ENCODE measurements around the gene IDI1. TPM values are rescaled to one million over a fixed set of nuclear protein-coding genes. Genes with fewer than 3 reads are reported as not detected.
"Not testable (repeated sequence)": the region's sequence is repeated elsewhere in the genome, so short reads cannot be mapped to it uniquely, and the experiment has no call there.

IDI1 gene
- total and polyA plus RNA-seq, 4 donors: 78.8 to 264 (median 109) TPM

GRCh38 chr10:1043532-1043995 is 5.4 kb downstream of the IDI1 start:
- no peak for DNase-seq (ENCODE audit: low spot score)
- no peak for TF ChIP-seq TAF1 (conservative IDR thresholded peaks at IDR 0.05)
- TF ChIP-seq, protein P1, sequence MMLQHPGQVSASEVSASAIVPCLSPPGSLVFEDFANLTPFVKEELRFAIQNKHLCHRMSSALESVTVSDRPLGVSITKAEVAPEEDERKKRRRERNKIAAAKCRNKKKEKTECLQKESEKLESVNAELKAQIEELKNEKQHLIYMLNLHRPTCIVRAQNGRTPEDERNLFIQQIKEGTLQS (IDR thresholded peaks at IDR 0.05): no peak
- TF ChIP-seq ZBTB33 (IDR thresholded peaks at IDR 0.05): no peak
- TF ChIP-seq HNF4G (IDR thresholded peaks at IDR 0.05): no peak
- TF ChIP-seq RXRA (IDR thresholded peaks at IDR 0.05): no peak
- peak in 1 of 2 donors; percentile 28 for TF ChIP-seq GABPA (IDR thresholded peaks at IDR 0.05 in 1 of 2, conservative IDR thresholded peaks at IDR 0.05 in 1 of 2)
- TF ChIP-seq HNF4A (conservative IDR thresholded peaks at IDR 0.05): no peak
- TF ChIP-seq NR2F2 (IDR thresholded peaks at IDR 0.05): peak; percentile 13
- peak; percentile 63 for TF ChIP-seq SP1 (IDR thresholded peaks at IDR 0.05)
- peak; percentile 49 for TF ChIP-seq MAX (IDR thresholded peaks at IDR 0.05)
- peak; percentile 23 for TF ChIP-seq YY1 (IDR thresholded peaks at IDR 0.05)
- Histone ChIP-seq H3K27ac (ENCODE audit: low read depth in 1 of 2, low read length in 2 of 2) (peak overlapping the region; percentile 58 to 59), H3K36me3 (ENCODE audit: control insufficient read depth in 4 of 4, insufficient read depth in 3 of 4, low read depth in 1 of 4, low read length in 3 of 4) (peaks cover 5 to 36% (median 30%) of the 10 kb centered on the region in 4 donors), H3K9me3 (ENCODE audit: control insufficient read depth in 4 of 4, low read length in 3 of 4) (no peaks in the 10 kb centered on the region), H3K9ac (ENCODE audit: low read depth in 1 of 2, low read length in 2 of 2) (peak overlapping the region in 1 of 2 donors; percentile 48), H3K27me3 (ENCODE audit: control insufficient read depth in 4 of 4, insufficient read depth in 4 of 4, low read length in 3 of 4) (no peaks in the 10 kb centered on the region), H3K4me3 (ENCODE audit: low read depth in 1 of 3, low read length in 3 of 3) (no peak overlapping the region), H3K4me1 (ENCODE audit: control insufficient read depth in 4 of 4, insufficient read depth in 4 of 4, low read length in 3 of 4) (peaks cover 0 to 26% (median 12%) of the 10 kb centered on the region in 4 donors)
- 72% methylated on average over 12 of the region's 12 CpGs for WGBS

DNA sequence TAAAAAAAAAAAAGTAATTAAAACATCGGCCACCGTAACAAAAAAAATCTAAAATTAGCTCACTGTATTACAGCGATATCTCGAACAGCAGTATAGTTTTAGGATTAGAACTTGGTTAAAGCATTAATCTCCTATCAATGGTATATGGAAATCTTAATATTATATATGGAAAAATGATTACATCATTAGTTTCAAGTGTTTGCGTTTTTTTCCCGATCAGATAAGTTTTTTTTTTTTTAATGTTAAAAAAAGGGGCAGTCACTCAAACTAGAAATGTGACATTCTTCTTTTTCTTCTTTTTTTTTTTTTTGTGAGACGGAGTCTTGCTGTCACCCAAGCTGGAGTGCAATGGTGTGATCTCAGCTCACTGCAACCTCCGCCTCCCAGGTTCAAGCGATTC is 7.4 kb downstream of the IDI1 start:
- 97% methylated on average over 9 of the region's 9 CpGs for WGBS
- Histone ChIP-seq H3K9me3 (ENCODE audit: control insufficient read depth in 4 of 4, low read length in 3 of 4) (no peaks in the 10 kb centered on the region), H3K36me3 (ENCODE audit: control insufficient read depth in 4 of 4, insufficient read depth in 3 of 4, low read depth in 1 of 4, low read length in 3 of 4) (peaks cover 5 to 36% (median 30%) of the 10 kb centered on the region in 4 donors), H3K27ac (ENCODE audit: low read depth in 1 of 2, low read length in 2 of 2) (no peak overlapping the region), H3K27me3 (ENCODE audit: control insufficient read depth in 4 of 4, insufficient read depth in 4 of 4, low read length in 3 of 4) (no peaks in the 10 kb centered on the region), H3K9ac (ENCODE audit: low read depth in 1 of 2, low read length in 2 of 2) (no peak overlapping the region), H3K4me3 (ENCODE audit: low read depth in 1 of 3, low read length in 3 of 3) (no peak overlapping the region), H3K4me1 (ENCODE audit: control insufficient read depth in 4 of 4, insufficient read depth in 4 of 4, low read length in 3 of 4) (peaks cover 0 to 16% (median 8%) of the 10 kb centered on the region in 4 donors)
- TF ChIP-seq CTCF (IDR thresholded peaks at IDR 0.05; ENCODE audit: low read depth, low read length, missing input control) (no peak), RXRA (IDR thresholded peaks at IDR 0.05) (no peak)
- no peak for DNase-seq (ENCODE audit: low spot score)

GRCh38 chr10:1040133-1040532 is 8.8 kb downstream of the IDI1 start:
- H3K9ac ChIP-seq (ENCODE audit: low read depth in 1 of 2, low read length in 2 of 2): no peak overlapping the region
- H3K4me3 ChIP-seq (ENCODE audit: low read depth in 1 of 3, low read length in 3 of 3): no peak overlapping the region
- no peaks in the 10 kb centered on the region for H3K27me3 ChIP-seq (ENCODE audit: control insufficient read depth in 4 of 4, insufficient read depth in 4 of 4, low read length in 3 of 4)
- TF ChIP-seq RXRA (IDR thresholded peaks at IDR 0.05): no peak
- TF ChIP-seq FOXA2 (IDR thresholded peaks at IDR 0.05): no peak
- TF ChIP-seq RAD21 (IDR thresholded peaks at IDR 0.05): no peak
- TF ChIP-seq CTCF (IDR thresholded peaks at IDR 0.05; ENCODE audit: low read depth, low read length, missing input control): no peak
- TF ChIP-seq GABPA (IDR thresholded peaks at IDR 0.05 in 1 of 2, conservative IDR thresholded peaks at IDR 0.05 in 1 of 2): no peak
- no peak for TF ChIP-seq FOXA1 (IDR thresholded peaks at IDR 0.05)
- TF ChIP-seq JUND (IDR thresholded peaks at IDR 0.05): no peak
- TF ChIP-seq EGR1 (IDR thresholded peaks at IDR 0.05; ENCODE audit: low read depth in 2 of 2): no peak
- no peak for TF ChIP-seq SP1 (IDR thresholded peaks at IDR 0.05)
- TF ChIP-seq NR2F2 (IDR thresholded peaks at IDR 0.05): no peak
- no peak for TF ChIP-seq MAX (IDR thresholded peaks at IDR 0.05)
- no peak for TF ChIP-seq YY1 (IDR thresholded peaks at IDR 0.05)
- no peak for DNase-seq (ENCODE audit: low spot score)
- 93% methylated on average over 3 of the region's 3 CpGs for WGBS
- H3K27ac ChIP-seq (ENCODE audit: low read depth in 1 of 2, low read length in 2 of 2): no peak overlapping the region
- no peaks in the 10 kb centered on the region for H3K9me3 ChIP-seq (ENCODE audit: control insufficient read depth in 4 of 4, low read length in 3 of 4)
- H3K36me3 ChIP-seq (ENCODE audit: control insufficient read depth in 4 of 4, insufficient read depth in 3 of 4, low read depth in 1 of 4, low read length in 3 of 4): peaks cover 5 to 36% (median 30%) of the 10 kb centered on the region in 4 donors
- H3K4me1 ChIP-seq (ENCODE audit: control insufficient read depth in 4 of 4, insufficient read depth in 4 of 4, low read length in 3 of 4): peaks cover 0 to 10% (median 0%) of the 10 kb centered on the region in 4 donors

DNA sequence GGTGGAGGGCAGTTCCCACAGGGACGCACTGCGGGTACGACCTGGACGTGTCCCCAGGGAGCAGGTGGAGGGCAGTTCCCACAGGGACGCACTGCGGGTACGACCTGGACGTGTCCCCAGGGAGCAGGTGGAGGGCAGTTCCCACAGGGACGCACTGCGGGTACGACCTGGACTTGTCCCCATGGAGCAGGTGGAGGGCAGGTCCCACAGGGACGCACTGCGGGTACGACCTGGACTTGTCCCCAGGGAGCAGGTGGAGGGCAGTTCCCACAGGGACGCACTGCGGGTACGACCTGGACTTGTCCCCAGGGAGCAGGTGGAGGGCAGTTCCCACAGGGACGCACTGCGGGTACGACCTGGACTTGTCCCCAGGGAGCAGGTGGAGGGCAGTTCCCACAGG is 10.2 kb downstream of the IDI1 start:
- H3K36me3 ChIP-seq (ENCODE audit: control insufficient read depth in 4 of 4, insufficient read depth in 3 of 4, low read depth in 1 of 4, low read length in 3 of 4): peaks cover 5 to 35% (median 29%) of the 10 kb centered on the region in 4 donors
- H3K4me1 ChIP-seq (ENCODE audit: control insufficient read depth in 4 of 4, insufficient read depth in 4 of 4, low read length in 3 of 4); H3K9me3 ChIP-seq (ENCODE audit: control insufficient read depth in 4 of 4, low read length in 3 of 4); H3K27me3 ChIP-seq (ENCODE audit: control insufficient read depth in 4 of 4, insufficient read depth in 4 of 4, low read length in 3 of 4); H3K27ac ChIP-seq (ENCODE audit: low read depth in 1 of 2, low read length in 2 of 2); DNase-seq (ENCODE audit: low spot score); H3K4me3 ChIP-seq (ENCODE audit: low read depth in 1 of 3, low read length in 3 of 3); H3K9ac ChIP-seq (ENCODE audit: low read depth in 1 of 2, low read length in 2 of 2): not testable (repeated sequence)
- WGBS: 88% methylated on average over 11 of the region's 20 CpGs
